Measurements from ENCODE around the gene ABCC3. TPM values are rescaled to one million over a fixed set of nuclear protein-coding genes. Genes with fewer than 3 reads are reported as not detected.

The ABCC3 gene
- total and polyA plus RNA-seq, 2 of the 8 experiments (the other 6 are each of a cell fraction or from before 2014, with no cell fraction given) = 0.35 to 0.37 TPM

GRCh38 chr17:50688245-50688644 is 53.6 kb downstream of the ABCC3 start:
- no peak overlapping the region for H3K4me3 ChIP-seq (ENCODE audit: extremely low read depth in 1 of 4, insufficient read depth in 2 of 4, low read depth in 3 of 4, low read length in 4 of 4)
- no peaks in the 10 kb centered on the region for H3K27me3 ChIP-seq (replicated peaks in 1 of 4; ENCODE audit: control insufficient read depth in 3 of 4, extremely low read depth in 1 of 4, insufficient read depth in 3 of 4, low read length in 3 of 4)
- H3K18ac ChIP-seq (ENCODE audit: extremely low read depth, low read length) = no peak overlapping the region
- H4K91ac ChIP-seq (replicated peaks; ENCODE audit: insufficient read length, low read length) = no peak overlapping the region
- CTCF ChIA-PET (ENCODE audit: partially characterized antibody) = interaction anchor here (0.8 to 20.2 kb wide), 6 partner anchors 9 to 138 kb away, joined by 3 to 391 read pairs (median 8); no protein-coding TSS in a partner anchor
- H3K27ac ChIP-seq (ENCODE audit: low read depth, low read length) = no peak overlapping the region
- peaks cover 1 to 28% (median 10%) of the 10 kb centered on the region in 4 experiments; a peak in 6 of 7 replicates for H3K4me1 ChIP-seq (replicated peaks in 1 of 4; ENCODE audit: control insufficient read depth in 3 of 4, insufficient read depth in 4 of 4, low read length in 3 of 4)
- H2BK20ac ChIP-seq (ENCODE audit: low read length) = no peak overlapping the region
- no peaks in the 10 kb centered on the region for H3K79me1 ChIP-seq (ENCODE audit: low read depth, low read length)
- H3K36me3 ChIP-seq (ENCODE audit: control insufficient read depth in 2 of 4, insufficient read depth in 4 of 4, low read length in 3 of 4) = peaks cover 0 to 6% (median 0%) of the 10 kb centered on the region in 4 experiments; a peak in 4 of 8 replicates
- H4K8ac ChIP-seq (ENCODE audit: extremely low read depth, insufficient read depth, low read length) = peak overlapping the region; percentile 18; the same call in 1 of the 2 replicates
- no peak overlapping the region for H2BK15ac ChIP-seq (ENCODE audit: low read length)
- H3K56ac ChIP-seq (replicated peaks; ENCODE audit: insufficient read length, low read depth, low read length) = no peak overlapping the region
- no peak overlapping the region for H2BK5ac ChIP-seq (ENCODE audit: low read depth, low read length)
- no peak overlapping the region; the same call in 1 of the 2 replicates for H2BK12ac ChIP-seq (ENCODE audit: low read depth, low read length)
- DNase-seq (ENCODE audit: low read depth in 1 of 2, low spot score in 2 of 2) (no peak), FAIRE-seq (no peak)
- no peaks in the 10 kb centered on the region for H3K79me2 ChIP-seq (ENCODE audit: control insufficient read depth in 1 of 2, insufficient read depth in 2 of 2, low read length in 2 of 2)
- H3K4me2 ChIP-seq (ENCODE audit: insufficient read depth in 1 of 2, low read depth in 2 of 2, low read length in 2 of 2) = no peak overlapping the region
- no peaks in the 10 kb centered on the region for H3K23me2 ChIP-seq (ENCODE audit: low read depth, low read length)
- H3K4ac ChIP-seq (replicated peaks; ENCODE audit: insufficient read length, low read depth, low read length) = no peak overlapping the region
- WGBS, 2 experiments (ENCODE audit: extremely low coverage in 1 of 2, insufficient coverage in 1 of 2, insufficient read length in 1 of 2, insufficient replicate concordance in 2 of 2, low coverage in 1 of 2, low lambda C conversion rate in 2 of 2, missing lambda C conversion rate in 1 of 2) = 96% methylated on average over 3 of the region's 3 CpGs; no CpG with 5 or more reads in 1 of the 2 experiments
- POLR2A ChIA-PET (ENCODE audit: partially characterized antibody) = interaction anchor here (0.8 to 1.2 kb wide), 2 partner anchors 9 to 28 kb away, joined by 3 read pairs; no protein-coding TSS in a partner anchor
- H2AK5ac ChIP-seq (ENCODE audit: low read depth, low read length) = no peak overlapping the region
- H3K9me3 ChIP-seq (ENCODE audit: insufficient read depth in 2 of 2, low read depth in 1 of 2, low read length in 1 of 2) = no peaks in the 10 kb centered on the region
- H4K20me1 ChIP-seq (replicated peaks in 1 of 2; ENCODE audit: control insufficient read depth in 1 of 2, insufficient read depth in 2 of 2, low read length in 2 of 2) = no peaks in the 10 kb centered on the region
- no peak overlapping the region for H3K9ac ChIP-seq (replicated peaks in 1 of 4; ENCODE audit: extremely low read depth in 1 of 4, low read depth in 3 of 4, low read length in 3 of 4)
- H3K23ac ChIP-seq (ENCODE audit: insufficient read length) = no peak overlapping the region
- no peak for TF ChIP-seq HDAC6 (IDR thresholded peaks at IDR 0.05; ENCODE audit: low read depth, low read length)
- TF ChIP-seq NRF1 (IDR thresholded peaks at IDR 0.05; ENCODE audit: low read depth, low read length) = no peak
- TF ChIP-seq SP4 (IDR thresholded peaks at IDR 0.05; ENCODE audit: low read length) = no peak
- peak; percentile 44; the same call in 1 of the 2 replicates for TF ChIP-seq KDM1A (IDR thresholded peaks at IDR 0.05; ENCODE audit: borderline replicate concordance, low read length)
- H3K14ac ChIP-seq (ENCODE audit: insufficient read length) = no peak overlapping the region
- no peak overlapping the region for H4K5ac ChIP-seq (ENCODE audit: insufficient read length, low read depth, low read length)
- no peak overlapping the region for H2BK120ac ChIP-seq (replicated peaks; ENCODE audit: low read depth, low read length)
- H2AFZ ChIP-seq (ENCODE audit: low read length) = no peak overlapping the region

Data from H1 (cell line).